Measurements from ENCODE around the gene C10orf143.

DNA sequence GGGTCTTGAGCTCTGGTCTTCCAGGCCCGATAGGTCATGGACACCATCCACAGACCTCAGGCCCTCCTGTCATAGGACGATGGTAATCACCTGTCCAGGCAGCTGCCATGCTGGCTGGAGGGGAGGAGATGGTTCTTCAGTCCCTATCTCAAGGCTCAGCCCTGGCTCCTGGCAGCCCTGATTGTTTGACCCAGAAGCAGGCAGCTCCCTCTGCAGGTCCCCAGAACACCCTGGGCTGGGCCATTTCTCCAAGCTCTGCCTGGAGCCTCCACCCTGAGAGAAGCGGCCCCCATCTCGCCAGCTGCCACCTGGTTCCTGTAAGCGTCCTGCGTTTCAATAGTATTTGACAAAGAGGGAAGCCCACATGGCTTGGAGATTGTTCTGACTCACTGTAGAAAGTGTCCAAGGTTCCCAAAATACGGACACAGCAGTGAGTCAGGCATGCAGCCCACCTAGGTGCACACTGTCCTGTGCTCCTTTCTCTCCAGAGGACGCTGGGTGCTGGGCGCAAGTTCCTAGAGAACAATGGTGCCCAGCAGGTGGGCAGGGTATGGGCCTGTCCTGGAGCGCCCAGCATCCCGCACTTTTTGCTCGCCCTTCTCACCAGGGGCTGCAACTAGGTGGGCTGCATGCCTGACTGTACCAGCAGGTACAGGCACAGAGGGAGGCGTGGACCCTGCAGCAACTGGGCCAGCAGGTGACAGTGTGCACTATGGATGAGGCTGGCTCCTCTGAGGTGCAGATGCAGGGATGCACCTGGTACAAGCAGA is 74.1 kb downstream of the C10orf143 start:
- no peak for TF ChIP-seq SMC3 (IDR thresholded peaks at IDR 0.05; ENCODE audit: low read depth, low read length)
- TF ChIP-seq CTCF (conservative IDR thresholded peaks at IDR 0.05; ENCODE audit: low read depth, low read length): no peak
- TF ChIP-seq RAD21 (IDR thresholded peaks at IDR 0.05; ENCODE audit: low read length): no peak
- no peak for TF ChIP-seq FOS (IDR thresholded peaks at IDR 0.05; ENCODE audit: low read depth, low read length)
- TF ChIP-seq POLR2A (IDR thresholded peaks at IDR 0.05; ENCODE audit: low read depth, low read length): no peak
- TF ChIP-seq BHLHE40 (IDR thresholded peaks at IDR 0.05; ENCODE audit: low read depth, low read length): no peak
- TF ChIP-seq, protein P1, sequence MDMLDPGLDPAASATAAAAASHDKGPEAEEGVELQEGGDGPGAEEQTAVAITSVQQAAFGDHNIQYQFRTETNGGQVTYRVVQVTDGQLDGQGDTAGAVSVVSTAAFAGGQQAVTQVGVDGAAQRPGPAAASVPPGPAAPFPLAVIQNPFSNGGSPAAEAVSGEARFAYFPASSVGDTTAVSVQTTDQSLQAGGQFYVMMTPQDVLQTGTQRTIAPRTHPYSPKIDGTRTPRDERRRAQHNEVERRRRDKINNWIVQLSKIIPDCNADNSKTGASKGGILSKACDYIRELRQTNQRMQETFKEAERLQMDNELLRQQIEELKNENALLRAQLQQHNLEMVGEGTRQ (IDR thresholded peaks at IDR 0.05; ENCODE audit: low read depth, low read length): no peak
- no peak for TF ChIP-seq NFE2L2 (IDR thresholded peaks at IDR 0.05; ENCODE audit: low read depth, low read length)
